GM23248 (cell line): ENCODE data around the gene CCNG2.

Experiments used
- EZH2 ChIP-seq: fragments of 200-600 bp; sonication (generic); IDR thresholded peaks from 2 replicates; pipeline ENCODE4 v1.6.1; 2018; ENCODE audit warnings: antibody characterized with exemption, mild to moderate bottlenecking; ENCODE audit not compliant: insufficient read depth, poor library complexity, severe bottlenecking
- EZH2phosphoT487 ChIP-seq: fragments of 200-600 bp; sonication (generic); IDR thresholded peaks from 2 replicates; pipeline ENCODE4 v1.6.1; 2018; ENCODE audit warnings: antibody characterized with exemption, moderate library complexity, mild to moderate bottlenecking, low read depth; ENCODE audit not compliant: insufficient read depth

DNA sequence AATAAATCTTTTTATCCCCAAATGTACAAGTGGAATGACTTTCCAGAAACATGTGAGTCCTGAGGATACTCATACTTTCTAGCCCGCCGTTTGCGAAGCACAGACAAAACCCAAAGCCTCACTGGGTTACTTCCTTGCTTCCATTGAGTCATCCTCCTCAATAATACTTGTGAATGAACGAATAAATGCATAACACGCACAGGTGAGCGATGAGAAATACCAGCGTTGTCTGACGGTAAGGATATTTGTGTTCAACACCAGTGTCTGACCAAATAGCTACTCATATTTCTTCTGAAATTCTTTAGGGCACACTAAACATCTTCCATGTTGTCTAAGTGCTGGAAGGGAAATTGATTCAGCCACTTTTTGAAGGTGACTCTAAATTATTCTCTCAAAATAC lies 36.0 kb downstream of the CCNG2 start:
- TF ChIP-seq EZH2phosphoT487 (no peak), EZH2 (no peak)
